NB4 (cell line): ENCODE measurements around the gene KCTD17.

Experiments
- DNase-seq: peaks from one replicate; pipeline ENCODE4 v3.0.0; 2010; ENCODE audit warnings: low read depth
- H3K4me3 ChIP-seq: one replicate; pipeline ENCODE4 v1.5.1; 2011; ENCODE audit warnings: mild to moderate bottlenecking, low read depth, low read length, moderate library complexity
- CTCF ChIP-seq: IDR thresholded peaks from one replicate; pipeline ENCODE4 v1.5.1; 2012; ENCODE audit warnings: low read depth, low read length
- MAX ChIP-seq: IDR thresholded peaks from 2 replicates; pipeline ENCODE4 v1.6.1; 2011; ENCODE audit warnings: low read depth, low read length
- MYC ChIP-seq: IDR thresholded peaks from 2 replicates; pipeline ENCODE4 v1.6.1; 2011; ENCODE audit warnings: low read depth, low read length
- POLR2A ChIP-seq: IDR thresholded peaks from 2 replicates; pipeline ENCODE4 v1.6.1; 2011; ENCODE audit warnings: mild to moderate bottlenecking; ENCODE audit not compliant: insufficient read length; ENCODE audit errors: extremely low read depth

The KCTD17 gene

GRCh38 chr22:37090920-37091695 lies 39.6 kb downstream of the KCTD17 start:
- DNase-seq = no peak
- no peak overlapping the region for H3K4me3 ChIP-seq
- no peak for TF ChIP-seq CTCF
- TF ChIP-seq MYC = no peak
- TF ChIP-seq POLR2A = no peak
- TF ChIP-seq MAX = no peak

GRCh38 chr22:37091994-37092393 lies 40.5 kb downstream of the KCTD17 start:
- TF ChIP-seq MYC (no peak), POLR2A (no peak), MAX (no peak), CTCF (no peak)
- no peak overlapping the region for H3K4me3 ChIP-seq
- DNase-seq = no peak

GRCh38 chr22:37092997-37093396 lies 41.5 kb downstream of the KCTD17 start:
- H3K4me3 ChIP-seq = no peak overlapping the region
- DNase-seq = no peak
- TF ChIP-seq POLR2A (no peak), MAX (no peak), MYC (no peak), CTCF (no peak)

GRCh38 chr22:37094239-37094638 lies 42.7 kb downstream of the KCTD17 start:
- no peak overlapping the region for H3K4me3 ChIP-seq
- DNase-seq = no peak

GRCh38 chr22:37095113-37095512 lies 43.6 kb downstream of the KCTD17 start:
- no peak for TF ChIP-seq MAX
- TF ChIP-seq POLR2A = no peak
- TF ChIP-seq MYC = no peak
- no peak for TF ChIP-seq CTCF
- no peak for DNase-seq
- H3K4me3 ChIP-seq = no peak overlapping the region

More at GRCh38 chr22:37094239-37094638, 42.7 kb downstream of the KCTD17 start:
- TF ChIP-seq MYC = no peak

- H3K4me3 ChIP-seq = no peak overlapping the region
- TF ChIP-seq MYC (no peak), MAX (no peak), POLR2A (no peak), CTCF (no peak)
- no peak for DNase-seq
Observed at GRCh38 chr22:37097346-37097745, 45.8 kb downstream of the KCTD17 start.
